ENCODE data around the gene KREMEN2. TPM values are rescaled to one million over a fixed set of nuclear protein-coding genes. Genes with fewer than 3 reads are reported as not detected.

The KREMEN2 gene
- total RNA-seq, 5 donors from 2014 or later (not counting 1 experiment from before 2014, with no cell fraction given) = 0.15 TPM; not detected in 4

GRCh38 chr16:3003582-3004270 is 39.7 kb downstream of the KREMEN2 start:
- CTCF ChIA-PET = interaction anchor here (0.6 to 1.6 kb wide), 9 partner anchors 19 to 177 kb away, joined by 3 to 29 read pairs (median 3); no protein-coding TSS in a partner anchor
- no peaks in the 10 kb centered on the region for H3K9me3 Mint-ChIP-seq
- ATAC-seq (replicated peaks in 1 of 4) = peak; percentile 97 to 99 (median 98)
- H3K4me3 ChIP-seq (ENCODE audit: control insufficient read depth in 1 of 2, extremely low read depth in 1 of 2, low read length in 1 of 2) = no peak overlapping the region
- peaks cover 19 to 30% of the 10 kb centered on the region in 2 experiments for H3K4me1 ChIP-seq (ENCODE audit: control insufficient read depth in 1 of 2, extremely low read depth in 1 of 2, insufficient read depth in 2 of 2, low read length in 2 of 2)
- H3K27ac ChIP-seq (ENCODE audit: low read length) = no peak overlapping the region
- no peaks in the 10 kb centered on the region for H3K36me3 Mint-ChIP-seq
- H3K27ac Mint-ChIP-seq = no peak overlapping the region
- peaks cover 3 to 20% of the 10 kb centered on the region in 2 donors for H3K27me3 Mint-ChIP-seq
- POLR2A ChIA-PET = interaction anchor here in 1 of 2 donors (0.5 kb wide), 1 partner anchor 18 kb away, joined by 3 read pairs; no protein-coding TSS in a partner anchor
- peak; percentile 82 to 98 (median 95) for DNase-seq
- peaks cover 0 to 52% of the 10 kb centered on the region in 2 experiments for H3K27me3 ChIP-seq (replicated peaks in 1 of 2; ENCODE audit: control insufficient read depth in 2 of 2, extremely low read depth in 1 of 2, insufficient read depth in 2 of 2, low read length in 1 of 2)
- no peaks in the 10 kb centered on the region for H3K36me3 ChIP-seq (ENCODE audit: control insufficient read depth in 2 of 2, extremely low read depth in 1 of 2, insufficient read depth in 1 of 2, low read length in 1 of 2)
- H3K4me1 Mint-ChIP-seq = peaks cover 21 to 28% (median 28%) of the 10 kb centered on the region in 3 donors
- peak overlapping the region; percentile 60 to 75 (median 72) for H3K4me3 Mint-ChIP-seq
- WGBS (ENCODE audit: insufficient coverage) = 7% methylated on average over 51 of the region's 58 CpGs
- H3K9me3 ChIP-seq = no peaks in the 10 kb centered on the region

- ChIA-PET POLR2A (interaction anchor here in 1 of 2 donors (0.5 kb wide), 1 partner anchor 18 kb away, joined by 3 read pairs; no protein-coding TSS in a partner anchor), CTCF (interaction anchor here (0.7 to 1.6 kb wide), 7 partner anchors 18 to 177 kb away, joined by 3 to 29 read pairs (median 5); no protein-coding TSS in a partner anchor)
- no peaks in the 10 kb centered on the region for H3K36me3 ChIP-seq (ENCODE audit: control insufficient read depth in 2 of 2, extremely low read depth in 1 of 2, insufficient read depth in 1 of 2, low read length in 1 of 2)
- no peaks in the 10 kb centered on the region for H3K36me3 Mint-ChIP-seq
- peaks cover 3 to 20% of the 10 kb centered on the region in 2 donors for H3K27me3 Mint-ChIP-seq
- H3K4me3 Mint-ChIP-seq = peak overlapping the region in 1 of 3 donors; percentile 75
- no peaks in the 10 kb centered on the region for H3K9me3 ChIP-seq
- DNase-seq (peak in 1 of 35 experiments; percentile 38), ATAC-seq (replicated peaks in 1 of 4) (peak; percentile 1 to 23 (median 12))
- H3K27ac Mint-ChIP-seq = no peak overlapping the region
- under 1% methylated on average over 66 of the region's 67 CpGs for WGBS (ENCODE audit: insufficient coverage)
- no peak overlapping the region for H3K27ac ChIP-seq (ENCODE audit: low read length)
- peaks cover 20 to 36% of the 10 kb centered on the region in 2 experiments for H3K4me1 ChIP-seq (ENCODE audit: control insufficient read depth in 1 of 2, extremely low read depth in 1 of 2, insufficient read depth in 2 of 2, low read length in 2 of 2)
- H3K27me3 ChIP-seq (replicated peaks in 1 of 2; ENCODE audit: control insufficient read depth in 2 of 2, extremely low read depth in 1 of 2, insufficient read depth in 2 of 2, low read length in 1 of 2) = peaks cover 0 to 48% of the 10 kb centered on the region in 2 experiments
- peaks cover 23 to 30% (median 30%) of the 10 kb centered on the region in 3 donors for H3K4me1 Mint-ChIP-seq
- H3K9me3 Mint-ChIP-seq = no peaks in the 10 kb centered on the region
- H3K4me3 ChIP-seq (ENCODE audit: control insufficient read depth in 1 of 2, extremely low read depth in 1 of 2, low read length in 1 of 2) = no peak overlapping the region
Measured at GRCh38 chr16:3004319-3004718, 40.2 kb downstream of the KREMEN2 start.

GRCh38 chr16:3004781-3005284 is 40.8 kb downstream of the KREMEN2 start:
- Histone ChIP-seq H3K4me1 (ENCODE audit: control insufficient read depth in 1 of 2, extremely low read depth in 1 of 2, insufficient read depth in 2 of 2, low read length in 2 of 2) (peaks cover 20 to 36% of the 10 kb centered on the region in 2 experiments), H3K4me3 (ENCODE audit: control insufficient read depth in 1 of 2, extremely low read depth in 1 of 2, low read length in 1 of 2) (no peak overlapping the region), H3K27ac (ENCODE audit: low read length) (no peak overlapping the region), H3K27me3 (replicated peaks in 1 of 2; ENCODE audit: control insufficient read depth in 2 of 2, extremely low read depth in 1 of 2, insufficient read depth in 2 of 2, low read length in 1 of 2) (peaks cover 0 to 50% of the 10 kb centered on the region in 2 experiments), H3K36me3 (ENCODE audit: control insufficient read depth in 2 of 2, extremely low read depth in 1 of 2, insufficient read depth in 1 of 2, low read length in 1 of 2) (no peaks in the 10 kb centered on the region), H3K9me3 (no peaks in the 10 kb centered on the region)
- no peak for ATAC-seq (replicated peaks in 1 of 4)
- POLR2A ChIA-PET = interaction anchor here in 1 of 2 donors (0.7 kb wide), 1 partner anchor 170 kb away, joined by 7 read pairs; no protein-coding TSS in a partner anchor
- Mint-ChIP-seq H3K27ac (no peak overlapping the region), H3K4me1 (peaks cover 23 to 30% (median 30%) of the 10 kb centered on the region in 3 donors), H3K4me3 (peak overlapping the region; percentile 58 to 71 (median 68)), H3K27me3 (peaks cover 3 to 20% of the 10 kb centered on the region in 2 donors), H3K36me3 (no peaks in the 10 kb centered on the region), H3K9me3 (no peaks in the 10 kb centered on the region)
- no peak for DNase-seq
- 22% methylated on average over 15 of the region's 25 CpGs for WGBS (ENCODE audit: insufficient coverage)
- CTCF ChIA-PET = interaction anchor here (0.6 to 1.6 kb wide), 3 partner anchors 23 to 27 kb away, joined by 5 to 7 read pairs (median 6); no protein-coding TSS in a partner anchor

- Histone ChIP-seq H3K27me3 (replicated peaks in 1 of 2; ENCODE audit: control insufficient read depth in 2 of 2, extremely low read depth in 1 of 2, insufficient read depth in 2 of 2, low read length in 1 of 2) (peaks cover 0 to 55% of the 10 kb centered on the region in 2 experiments), H3K36me3 (ENCODE audit: control insufficient read depth in 2 of 2, extremely low read depth in 1 of 2, insufficient read depth in 1 of 2, low read length in 1 of 2) (no peaks in the 10 kb centered on the region), H3K4me1 (ENCODE audit: control insufficient read depth in 1 of 2, extremely low read depth in 1 of 2, insufficient read depth in 2 of 2, low read length in 2 of 2) (peaks cover 20 to 41% of the 10 kb centered on the region in 2 experiments), H3K4me3 (ENCODE audit: control insufficient read depth in 1 of 2, extremely low read depth in 1 of 2, low read length in 1 of 2) (peak overlapping the region in 1 of 2 donors; percentile 62), H3K9me3 (no peaks in the 10 kb centered on the region), H3K27ac (ENCODE audit: low read length) (no peak overlapping the region)
- POLR2A ChIA-PET = no interaction called here
- Mint-ChIP-seq H3K4me3 (peak overlapping the region in 2 of 3 donors; percentile 25 to 78), H3K27ac (no peak overlapping the region), H3K4me1 (peaks cover 23 to 32% (median 30%) of the 10 kb centered on the region in 3 donors), H3K27me3 (peaks cover 0 to 18% of the 10 kb centered on the region in 2 donors), H3K9me3 (no peaks in the 10 kb centered on the region), H3K36me3 (no peaks in the 10 kb centered on the region)
- DNase-seq = no peak
- ATAC-seq (replicated peaks in 1 of 4) = no peak
- CTCF ChIA-PET = interaction anchor here in 1 of 2 donors (0.6 to 1.3 kb wide), 4 partner anchors 13 to 96 kb away, joined by 3 to 6 read pairs (median 3); no protein-coding TSS in a partner anchor
- WGBS (ENCODE audit: insufficient coverage) = 64% methylated on average over 8 of the region's 13 CpGs
Measured at GRCh38 chr16:3007059-3007956, 43.2 kb downstream of the KREMEN2 start.

- no peaks in the 10 kb centered on the region for H3K36me3 Mint-ChIP-seq
- ChIA-PET POLR2A (no interaction called here), CTCF (interaction anchor here in 1 of 2 donors (0.6 to 1.3 kb wide), 4 partner anchors 13 to 95 kb away, joined by 3 to 6 read pairs (median 3); no protein-coding TSS in a partner anchor)
- Histone ChIP-seq H3K36me3 (ENCODE audit: control insufficient read depth in 2 of 2, extremely low read depth in 1 of 2, insufficient read depth in 1 of 2, low read length in 1 of 2) (no peaks in the 10 kb centered on the region), H3K4me1 (ENCODE audit: control insufficient read depth in 1 of 2, extremely low read depth in 1 of 2, insufficient read depth in 2 of 2, low read length in 2 of 2) (peaks cover 20 to 48% of the 10 kb centered on the region in 2 experiments), H3K4me3 (ENCODE audit: control insufficient read depth in 1 of 2, extremely low read depth in 1 of 2, low read length in 1 of 2) (peak overlapping the region; percentile 1 to 62), H3K27ac (ENCODE audit: low read length) (no peak overlapping the region), H3K9me3 (no peaks in the 10 kb centered on the region), H3K27me3 (replicated peaks in 1 of 2; ENCODE audit: control insufficient read depth in 2 of 2, extremely low read depth in 1 of 2, insufficient read depth in 2 of 2, low read length in 1 of 2) (peaks cover 0 to 63% of the 10 kb centered on the region in 2 experiments)
- H3K9me3 Mint-ChIP-seq = no peaks in the 10 kb centered on the region
- WGBS (ENCODE audit: insufficient coverage) = 13% methylated on average over 8 of the region's 17 CpGs
- peak overlapping the region; percentile 25 to 78 (median 44) for H3K4me3 Mint-ChIP-seq
- peaks cover 0 to 23% of the 10 kb centered on the region in 2 donors for H3K27me3 Mint-ChIP-seq
- peaks cover 23 to 37% (median 30%) of the 10 kb centered on the region in 3 donors for H3K4me1 Mint-ChIP-seq
- no peak overlapping the region for H3K27ac Mint-ChIP-seq
- ATAC-seq (replicated peaks in 1 of 4) (no peak), DNase-seq (peak in 4 of 35 experiments; percentile 21 to 39 (median 24))
Measured at GRCh38 chr16:3007957-3008689, 44.0 kb downstream of the KREMEN2 start.

Measured in T-cell (primary cell).